Neural progenitor cell (in vitro differentiated cells): ENCODE results near the gene TAS2R41. TPM values are rescaled to one million over a fixed set of nuclear protein-coding genes. Genes with fewer than 3 reads are reported as not detected.
"Not testable (repeated sequence)": the region's sequence is repeated elsewhere in the genome, so short reads cannot be mapped to it uniquely, and the experiment has no call there.

Source experiments
- DNase-seq: peaks from one replicate; pipeline ENCODE4 v3.0.0-alpha.2; 2016; ENCODE audit warnings: low spot score
- H2AFZ ChIP-seq: fragments of 200-600 bp; sonication (generic); replicated peaks from 2 replicates; pipeline ENCODE4 v1.6.1; 2016; ENCODE audit warnings: antibody characterized with exemption
- H3F3A ChIP-seq: fragments of 200-600 bp; sonication (generic); 2 replicates; pipeline ENCODE4 v1.6.1; 2016; ENCODE audit warnings: antibody characterized with exemption, low read depth
- H3K27ac ChIP-seq: fragments of 200-600 bp; sonication (generic); 2 replicates; pipeline ENCODE4 v1.5.1; 2016; ENCODE audit warnings: mild to moderate bottlenecking
- H3K27me3 ChIP-seq: fragments of 200-600 bp; sonication (generic); 2 replicates; pipeline ENCODE4 v1.6.1; 2016; ENCODE audit warnings: mild to moderate bottlenecking, moderate library complexity
- H3K36me3 ChIP-seq: fragments of 200-600 bp; sonication (generic); 2 replicates; pipeline ENCODE4 v1.5.1; 2016
- H3K4me1 ChIP-seq: fragments of 200-600 bp; sonication (generic); 2 replicates; pipeline ENCODE4 v1.6.1; 2016; ENCODE audit warnings: mixed run types
- H3K4me2 ChIP-seq: fragments of 200-600 bp; sonication (generic); 2 replicates; pipeline ENCODE4 v1.6.1; 2016
- H3K4me3 ChIP-seq: fragments of 200-600 bp; sonication (generic); 2 replicates; pipeline ENCODE4 v1.5.1; 2016
- H3K79me2 ChIP-seq: fragments of 200-600 bp; sonication (generic); 2 replicates; pipeline ENCODE4 v1.6.1; 2016; ENCODE audit warnings: low read depth
- H3K9ac ChIP-seq: fragments of 200-600 bp; sonication (generic); 2 replicates; pipeline ENCODE4 v1.6.1; 2016
- H3K9me3 ChIP-seq: fragments of 200-600 bp; sonication (generic); 2 replicates; pipeline ENCODE4 v1.5.1; 2016; ENCODE audit warnings: low read depth
- H4K20me1 ChIP-seq: fragments of 200-600 bp; sonication (generic); 2 replicates; pipeline ENCODE4 v1.6.1; 2016; ENCODE audit warnings: low read depth
- H3K27ac Mint-ChIP-seq: 3 replicates; pipeline ENCODE4 v1.8.0; 2021; ENCODE audit warnings: mixed read lengths
- H3K27me3 Mint-ChIP-seq: 2 replicates; pipeline ENCODE4 v1.8.0; 2022; ENCODE audit warnings: low read depth, mild to moderate bottlenecking, inconsistent platforms, moderate library complexity, mixed read lengths; ENCODE audit not compliant: insufficient read depth
- H3K36me3 Mint-ChIP-seq: 3 replicates; pipeline ENCODE4 v1.8.0; 2021; ENCODE audit warnings: mixed read lengths
- H3K4me1 Mint-ChIP-seq: 3 replicates; pipeline ENCODE4 v1.8.0; 2021; ENCODE audit warnings: mixed read lengths
- H3K4me3 Mint-ChIP-seq: 3 replicates; pipeline ENCODE4 v1.8.0; 2021; ENCODE audit warnings: mild to moderate bottlenecking, moderate library complexity, mixed read lengths
- H3K9me3 Mint-ChIP-seq: 3 replicates; pipeline ENCODE4 v1.8.0; 2020; ENCODE audit warnings: mixed read lengths
- CTCF ChIP-seq: fragments of 200-600 bp; sonication (generic); IDR thresholded peaks from 2 replicates; pipeline ENCODE4 v1.5.1; 2017; ENCODE audit warnings: antibody characterized with exemption, mild to moderate bottlenecking
- EZH2 ChIP-seq: fragments of 200-600 bp; sonication (generic); IDR thresholded peaks from 2 replicates; pipeline ENCODE4 v1.6.1; 2017; ENCODE audit warnings: antibody characterized with exemption, mild to moderate bottlenecking, moderate library complexity
- EZH2phosphoT487 ChIP-seq: fragments of 200-600 bp; sonication (generic); IDR thresholded peaks from 2 replicates; pipeline ENCODE4 v1.6.1; 2017; ENCODE audit warnings: antibody characterized with exemption
- total RNA-seq: library from RNA; depleted of rRNA; stranded (reverse); fragments of >200 nt; gene quantifications from 2 replicates; pipeline ENCODE4 v1.2.3, GENCODE V29; 2015; ENCODE audit warnings: low replicate concordance

TAS2R41 gene
- total RNA-seq, 1 donor from 2014 or later: not detected

GRCh38 chr7:143519411-143520131, 41.9 kb downstream of the TAS2R41 start:
- Mint-ChIP-seq H3K4me1 (peaks cover 25% of the 10 kb centered on the region), H3K9me3 (peaks cover 2% of the 10 kb centered on the region), H3K36me3 (no peaks in the 10 kb centered on the region), H3K4me3 (no peak overlapping the region), H3K27ac (peak overlapping the region; percentile 57), H3K27me3 (peaks cover 5% of the 10 kb centered on the region)
- Histone ChIP-seq H4K20me1 (no peaks in the 10 kb centered on the region), H3K4me3 (no peak overlapping the region), H3K9me3 (no peaks in the 10 kb centered on the region), H3K9ac (no peak overlapping the region), H2AFZ (no peak overlapping the region), H3F3A (no peaks in the 10 kb centered on the region), H3K4me1 (peaks cover 16% of the 10 kb centered on the region), H3K79me2 (no peaks in the 10 kb centered on the region), H3K36me3 (no peaks in the 10 kb centered on the region), H3K27me3 (peaks cover 59% of the 10 kb centered on the region), H3K4me2 (no peak overlapping the region), H3K27ac (no peak overlapping the region)
- DNase-seq: no peak
- TF ChIP-seq EZH2: no peak
- TF ChIP-seq CTCF: no peak
- TF ChIP-seq EZH2phosphoT487: no peak

- not testable (repeated sequence) for H3K36me3 Mint-ChIP-seq, H3K27me3 Mint-ChIP-seq, H3K4me3 Mint-ChIP-seq, H2AFZ ChIP-seq, H3F3A ChIP-seq, H3K79me2 ChIP-seq, H3K27ac Mint-ChIP-seq, DNase-seq, H3K36me3 ChIP-seq, H3K4me2 ChIP-seq, H3K9me3 ChIP-seq, H4K20me1 ChIP-seq, H3K9ac ChIP-seq, H3K9me3 Mint-ChIP-seq, H3K4me3 ChIP-seq, H3K27ac ChIP-seq
- Histone ChIP-seq H3K4me1 (peaks cover 10% of the 10 kb centered on the region), H3K27me3 (peaks cover 41% of the 10 kb centered on the region)
- H3K4me1 Mint-ChIP-seq: peaks cover 20% of the 10 kb centered on the region
Observed at GRCh38 chr7:143522309-143522916, 44.7 kb downstream of the TAS2R41 start.

Other genes with a start within 250 kb of the TAS2R41 start
- 45.3 and 61.6 TPM in 2 replicates for gene GSTK1, start 214.4 kb upstream of the TAS2R41 start, total RNA-seq
- 0.94 and 5.4 TPM in 2 replicates for gene TMEM139, start 192.9 kb upstream of the TAS2R41 start, total RNA-seq
- gene CASP2, start 189.5 kb upstream of the TAS2R41 start, total RNA-seq: 21.0 and 39.8 TPM in 2 replicates
- not detected in 2 replicates for gene CLCN1, start 161.8 kb upstream of the TAS2R41 start, total RNA-seq
- 20.1 and 46.5 TPM in 2 replicates for gene FAM131B, start 115.2 kb upstream of the TAS2R41 start, total RNA-seq
- gene ZYX, start 96.5 kb upstream of the TAS2R41 start, total RNA-seq: 5.2 and 21.5 TPM in 2 replicates
- 4.1 and 6.0 TPM in 2 replicates for gene EPHA1, start 69.0 kb upstream of the TAS2R41 start, total RNA-seq
- gene TAS2R60, start 34.4 kb upstream of the TAS2R41 start, total RNA-seq: not detected in 2 replicates
- 0.19 and 0.50 TPM in 2 replicates for gene CTAGE15, start 93.9 kb downstream of the TAS2R41 start, total RNA-seq
- gene TCAF2, start 143.1 kb downstream of the TAS2R41 start, total RNA-seq: 0.03 and 0.22 TPM in 2 replicates